Activated CD4-positive, alpha-beta T cell treated with anti-CD3 and anti-CD28 coated beads, Interleukin-10, Interleukin-2, amounts not matched to agents 100 ng/mL and 50 ng/mL, durations not matched to agents 16 hours and 8 hours (primary cell): ENCODE results near the gene SDK1.
A peak's percentile ranks its signal among the peaks of the same experiment; 100 is the strongest.

Source experiments
- DNase-seq: peaks from one replicate; pipeline ENCODE4 v3.0.0-alpha.2; 2020

SDK1 gene

GRCh38 chr7:3336042-3336665, 35.1 kb downstream of the SDK1 start:
- no peak for DNase-seq

GRCh38 chr7:3338161-3338560, 37.1 kb downstream of the SDK1 start:
- no peak for DNase-seq

GRCh38 chr7:3345699-3346481, 44.8 kb downstream of the SDK1 start:
- no peak for DNase-seq

- no peak for DNase-seq
Observed at GRCh38 chr7:3349126-3349525, 48.1 kb downstream of the SDK1 start.

GRCh38 chr7:3356173-3356572, 55.1 kb downstream of the SDK1 start:
- no peak for DNase-seq

- DNase-seq = no peak
Observed at GRCh38 chr7:3358991-3359390, 57.9 kb downstream of the SDK1 start.

GRCh38 chr7:3367261-3367660, 66.2 kb downstream of the SDK1 start:
- no peak for DNase-seq

GRCh38 chr7:3370068-3370830, 69.2 kb downstream of the SDK1 start:
- DNase-seq = no peak

- DNase-seq = no peak
Observed at GRCh38 chr7:3370921-3371320, 69.9 kb downstream of the SDK1 start.

GRCh38 chr7:3371601-3372000, 70.5 kb downstream of the SDK1 start:
- DNase-seq = peak; percentile 3

- DNase-seq = no peak
Observed at GRCh38 chr7:3374239-3374638, 73.2 kb downstream of the SDK1 start.

GRCh38 chr7:3378390-3379150, 77.5 kb downstream of the SDK1 start:
- no peak for DNase-seq

- DNase-seq = no peak
Observed at GRCh38 chr7:3380034-3380433, 79.0 kb downstream of the SDK1 start.

GRCh38 chr7:3380886-3381685, 80.0 kb downstream of the SDK1 start:
- DNase-seq = no peak

- DNase-seq = no peak
Observed at GRCh38 chr7:3386423-3387190, 85.6 kb downstream of the SDK1 start.

- DNase-seq = no peak
Observed at GRCh38 chr7:3393862-3394261, 92.8 kb downstream of the SDK1 start.

- DNase-seq = no peak
Observed at GRCh38 chr7:3397324-3397723, 96.3 kb downstream of the SDK1 start.

- DNase-seq = peak; percentile 8
Observed at GRCh38 chr7:3399858-3400257, 98.8 kb downstream of the SDK1 start.

- no peak for DNase-seq
Observed at GRCh38 chr7:3404501-3404900, 103.4 kb downstream of the SDK1 start.

- peak; percentile 76 for DNase-seq
Observed at GRCh38 chr7:3408814-3409595, 108.0 kb downstream of the SDK1 start.

- DNase-seq = no peak
Observed at GRCh38 chr7:3412871-3413270, 111.8 kb downstream of the SDK1 start.
